A673 (cell line): Measurements from ENCODE around the gene ZMYM4. TPM values are rescaled to one million over a fixed set of nuclear protein-coding genes. Genes with fewer than 3 reads are reported as not detected.

Source experiments
- BruUV-seq: library from RNA; stranded (reverse); fragments of 400-500 nt; replicated peaks from 2 replicates; lab custom pipeline; 2021; lab: Mats Ljungman, UMichigan
- CTCF ChIA-PET: fragments of 300-600 bp; sonication (Branson Sonifier 250); formaldehyde crosslinking; loops from one replicate; lab custom pipeline; 2022; ENCODE audit warnings: antibody characterized with exemption; lab: Charles Lee
- POLR2A ChIA-PET: fragments of 300-600 bp; sonication (Branson Sonifier 250); formaldehyde crosslinking; loops from one replicate; lab custom pipeline; 2022; ENCODE audit warnings: antibody characterized with exemption; ENCODE audit not compliant: low non-redundant PET; lab: Charles Lee
- DNase-seq: peaks from one replicate; pipeline ENCODE4 v3.0.0-alpha.2; 2015; ENCODE audit warnings: low spot score
- H3K27ac ChIP-seq: fragments of 200-600 bp; sonication (generic); 2 replicates; pipeline ENCODE4 v1.5.1; 2016; ENCODE audit warnings: mixed run types, low read depth, mild to moderate bottlenecking, mixed read lengths, antibody characterized with exemption, low read length; ENCODE audit not compliant: poor library complexity, severe bottlenecking
- H3K27me3 ChIP-seq: fragments of 200-600 bp; sonication (generic); replicated peaks from 2 replicates; pipeline ENCODE4 v1.6.1; 2017; ENCODE audit warnings: mixed run types, low read depth, mild to moderate bottlenecking, mixed read lengths, antibody characterized with exemption, low read length; ENCODE audit not compliant: insufficient read depth, poor library complexity
- H3K36me3 ChIP-seq: fragments of 200-600 bp; sonication (generic); 2 replicates; pipeline ENCODE4 v1.6.1; 2016; ENCODE audit warnings: mixed run types, mild to moderate bottlenecking, mixed read lengths, antibody characterized with exemption, low read length; ENCODE audit not compliant: insufficient read depth, poor library complexity, severe bottlenecking
- H3K4me1 ChIP-seq: fragments of 200-600 bp; sonication (generic); 2 replicates; pipeline ENCODE4 v1.6.1; 2017; ENCODE audit warnings: mixed run types, mild to moderate bottlenecking, mixed read lengths, antibody characterized with exemption, low read length; ENCODE audit not compliant: insufficient read depth, poor library complexity, severe bottlenecking
- H3K4me3 ChIP-seq: fragments of 200-600 bp; sonication (generic); 2 replicates; pipeline ENCODE4 v1.5.1; 2016; ENCODE audit warnings: low read depth, mixed run types, mild to moderate bottlenecking, mixed read lengths, low read length; ENCODE audit not compliant: poor library complexity, severe bottlenecking
- H3K9me3 ChIP-seq: fragments of 200-600 bp; sonication (generic); 2 replicates; pipeline ENCODE4 v1.6.1; 2016; ENCODE audit warnings: mixed run types, low read depth, mild to moderate bottlenecking, mixed read lengths, antibody characterized with exemption, low read length; ENCODE audit not compliant: poor library complexity, severe bottlenecking
- CTCF ChIP-seq: fragments of 300-800, 200-600 bp; sonication (generic); conservative IDR thresholded peaks from 2 replicates; pipeline ENCODE4 v1.5.1; 2017; ENCODE audit warnings: low read depth, mild to moderate bottlenecking, antibody characterized with exemption, low read length, moderate library complexity, mixed read lengths
- EZH2 ChIP-seq: fragments of 200-600 bp; sonication (generic); IDR thresholded peaks from 2 replicates; pipeline ENCODE4 v1.6.1; 2017; ENCODE audit warnings: borderline replicate concordance, low read depth, mild to moderate bottlenecking, mixed read lengths, antibody characterized with exemption, low read length; ENCODE audit not compliant: poor library complexity, severe bottlenecking
- intact Hi-C: fragments of 100-400 bp; cut with micrococcal nuclease; formaldehyde crosslinking; loops from one replicate; pipeline ENCODE4 v1.10.0; 2022; ENCODE audit not compliant: unreplicated experiment
- total RNA-seq: library from RNA; stranded (reverse); gene quantifications from 2 replicates; pipeline ENCODE4 v1.2.3, GENCODE V29; 2021

ZMYM4 gene
- total RNA-seq, 1 experiment from 2014 or later = 83.5 TPM

- POLR2A ChIA-PET = no interaction called here
- H3K27me3 ChIP-seq = no peaks in the 10 kb centered on the region
- TF ChIP-seq CTCF (no peak), EZH2 (no peak)
- peaks cover 64% of the 10 kb centered on the region for H3K36me3 ChIP-seq
- H3K9me3 ChIP-seq = peaks cover 2% of the 10 kb centered on the region
- intact Hi-C loops = no loop called here
- H3K27ac ChIP-seq = no peak overlapping the region
- CTCF ChIA-PET = no interaction called here
- DNase-seq = no peak
- no peaks in the 10 kb centered on the region for H3K4me1 ChIP-seq
- BruUV-seq = no TSS peak
- H3K4me3 ChIP-seq = no peak overlapping the region
Observed at GRCh38 chr1:35406103-35406502, 137.6 kb downstream of the ZMYM4 start.

- Histone ChIP-seq H3K4me3 (no peak overlapping the region), H3K4me1 (no peaks in the 10 kb centered on the region), H3K9me3 (no peaks in the 10 kb centered on the region), H3K36me3 (peaks cover 48% of the 10 kb centered on the region), H3K27ac (no peak overlapping the region), H3K27me3 (no peaks in the 10 kb centered on the region)
- ChIA-PET CTCF (no interaction called here), POLR2A (no interaction called here)
- intact Hi-C loops = no loop called here
- no peak for DNase-seq
- no TSS peak for BruUV-seq
- TF ChIP-seq EZH2 = no peak
- no peak for TF ChIP-seq CTCF
Observed at GRCh38 chr1:35407743-35408142, 139.2 kb downstream of the ZMYM4 start.

GRCh38 chr1:35408925-35409324 is 140.4 kb downstream of the ZMYM4 start:
- intact Hi-C loops = no loop called here
- H3K36me3 ChIP-seq = peaks cover 44% of the 10 kb centered on the region
- H3K9me3 ChIP-seq = no peaks in the 10 kb centered on the region
- no peak overlapping the region for H3K4me3 ChIP-seq
- CTCF ChIA-PET = no interaction called here
- no peak for DNase-seq
- no peaks in the 10 kb centered on the region for H3K27me3 ChIP-seq
- no peaks in the 10 kb centered on the region for H3K4me1 ChIP-seq
- no TSS peak for BruUV-seq
- H3K27ac ChIP-seq = no peak overlapping the region
- TF ChIP-seq CTCF = no peak
- no peak for TF ChIP-seq EZH2
- POLR2A ChIA-PET = no interaction called here
